ENCODE results near the gene LAMB4. TPM values are rescaled to one million over a fixed set of nuclear protein-coding genes. Genes with fewer than 3 reads are reported as not detected.

Gene LAMB4
- total and polyA plus RNA-seq, 2 donors from 2014 or later: 1.2 to 5.4 TPM

DNA sequence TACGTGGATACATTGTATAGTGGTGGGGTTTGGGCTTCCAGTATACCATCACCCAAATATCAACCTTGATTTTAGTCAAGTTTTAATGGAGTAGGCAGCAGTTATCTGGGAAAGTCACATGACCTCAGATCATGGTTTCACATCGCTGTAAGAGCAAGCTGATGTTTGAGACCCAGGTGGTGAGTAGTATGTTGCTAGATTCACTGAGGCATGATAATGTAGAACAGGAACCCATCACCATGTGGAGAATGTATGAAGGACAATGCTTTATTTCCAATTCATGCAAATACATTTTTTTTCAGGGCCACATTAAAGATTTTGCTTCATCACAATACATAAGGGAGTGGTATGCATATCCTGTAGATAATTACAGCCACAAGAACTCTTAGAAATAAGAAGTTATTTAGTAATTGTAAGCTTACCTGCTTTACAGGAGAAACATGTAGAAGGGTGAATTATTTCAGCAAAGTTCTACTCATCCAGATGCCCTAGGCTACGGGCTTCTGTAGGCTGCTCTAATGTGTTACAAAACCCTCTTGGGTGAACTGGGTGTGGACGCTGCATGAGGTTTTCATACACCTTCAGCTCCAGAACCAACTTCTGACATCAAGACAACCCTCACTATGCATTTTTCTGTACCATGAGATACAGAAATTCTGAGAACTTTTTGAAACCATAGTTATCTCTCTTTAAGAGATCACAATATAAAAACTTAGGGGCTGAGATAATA lies 27.6 kb upstream of the LAMB4 start:
- DNase-seq (no peak), FAIRE-seq (no peak)
- TF ChIP-seq, protein P1, sequence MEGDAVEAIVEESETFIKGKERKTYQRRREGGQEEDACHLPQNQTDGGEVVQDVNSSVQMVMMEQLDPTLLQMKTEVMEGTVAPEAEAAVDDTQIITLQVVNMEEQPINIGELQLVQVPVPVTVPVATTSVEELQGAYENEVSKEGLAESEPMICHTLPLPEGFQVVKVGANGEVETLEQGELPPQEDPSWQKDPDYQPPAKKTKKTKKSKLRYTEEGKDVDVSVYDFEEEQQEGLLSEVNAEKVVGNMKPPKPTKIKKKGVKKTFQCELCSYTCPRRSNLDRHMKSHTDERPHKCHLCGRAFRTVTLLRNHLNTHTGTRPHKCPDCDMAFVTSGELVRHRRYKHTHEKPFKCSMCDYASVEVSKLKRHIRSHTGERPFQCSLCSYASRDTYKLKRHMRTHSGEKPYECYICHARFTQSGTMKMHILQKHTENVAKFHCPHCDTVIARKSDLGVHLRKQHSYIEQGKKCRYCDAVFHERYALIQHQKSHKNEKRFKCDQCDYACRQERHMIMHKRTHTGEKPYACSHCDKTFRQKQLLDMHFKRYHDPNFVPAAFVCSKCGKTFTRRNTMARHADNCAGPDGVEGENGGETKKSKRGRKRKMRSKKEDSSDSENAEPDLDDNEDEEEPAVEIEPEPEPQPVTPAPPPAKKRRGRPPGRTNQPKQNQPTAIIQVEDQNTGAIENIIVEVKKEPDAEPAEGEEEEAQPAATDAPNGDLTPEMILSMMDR (IDR thresholded peaks at IDR 0.05; ENCODE audit: borderline replicate concordance, extremely low read depth, insufficient read depth): no peak
- Histone ChIP-seq H3K4me3 (ENCODE audit: low read length in 3 of 3) (no peak overlapping the region), H3K4me1 (ENCODE audit: control insufficient read depth in 2 of 3, insufficient read depth in 2 of 3, low read depth in 1 of 3, low read length in 3 of 3) (no peaks in the 10 kb centered on the region), H3K9ac (ENCODE audit: low read length in 3 of 3) (no peak overlapping the region), H3K36me3 (ENCODE audit: control insufficient read depth in 2 of 3, insufficient read depth in 3 of 3, low read length in 3 of 3) (no peaks in the 10 kb centered on the region), H3K27me3 (ENCODE audit: control insufficient read depth, insufficient read depth, low read length) (no peaks in the 10 kb centered on the region), H3K27ac (ENCODE audit: low read depth in 2 of 2, low read length in 2 of 2) (no peak overlapping the region), H3K9me3 (ENCODE audit: control insufficient read depth in 2 of 3, insufficient read depth in 1 of 3, low read length in 3 of 3) (no peaks in the 10 kb centered on the region)
- intact Hi-C loops (cut with DNase I): no loop called here

DNA sequence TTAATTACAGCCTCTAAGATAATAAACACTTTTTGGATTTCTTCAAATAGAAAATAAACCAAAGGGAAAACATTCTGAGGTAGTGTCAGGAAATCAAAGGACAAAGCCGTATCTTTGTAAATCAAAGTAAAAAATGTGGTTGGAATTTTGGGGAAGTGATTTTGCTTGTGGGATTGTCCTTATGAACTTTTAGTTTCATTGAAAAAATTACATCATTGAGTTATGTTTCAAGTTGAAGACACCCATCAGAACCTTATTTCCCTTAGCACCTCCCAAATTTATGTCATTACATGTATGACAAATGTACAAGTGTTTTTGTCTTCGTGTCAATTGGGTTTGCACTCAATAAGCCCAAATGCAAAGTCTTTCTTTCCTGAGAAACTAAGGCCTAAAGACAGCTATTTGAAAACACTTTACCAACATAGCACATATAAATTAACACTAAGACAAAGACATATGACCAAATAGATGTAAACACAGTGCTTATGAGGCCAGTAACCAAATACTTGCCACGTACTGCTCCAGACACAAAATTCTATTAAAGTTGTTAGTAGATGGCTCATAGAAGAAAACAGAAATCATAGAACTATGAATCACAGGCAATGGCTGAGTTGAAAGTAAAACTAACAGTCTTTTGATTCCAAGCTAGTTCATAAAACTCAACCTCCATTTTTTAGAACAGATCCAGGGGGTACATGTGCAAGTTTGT lies 26.9 kb upstream of the LAMB4 start:
- FAIRE-seq (no peak), DNase-seq (no peak)
- Histone ChIP-seq H3K9ac (ENCODE audit: low read length in 3 of 3) (no peak overlapping the region), H3K27me3 (ENCODE audit: control insufficient read depth, insufficient read depth, low read length) (no peaks in the 10 kb centered on the region), H3K36me3 (ENCODE audit: control insufficient read depth in 2 of 3, insufficient read depth in 3 of 3, low read length in 3 of 3) (no peaks in the 10 kb centered on the region), H3K27ac (ENCODE audit: low read depth in 2 of 2, low read length in 2 of 2) (no peak overlapping the region), H3K9me3 (ENCODE audit: control insufficient read depth in 2 of 3, insufficient read depth in 1 of 3, low read length in 3 of 3) (no peaks in the 10 kb centered on the region), H3K4me1 (ENCODE audit: control insufficient read depth in 2 of 3, insufficient read depth in 2 of 3, low read depth in 1 of 3, low read length in 3 of 3) (no peaks in the 10 kb centered on the region), H3K4me3 (ENCODE audit: low read length in 3 of 3) (no peak overlapping the region)
- intact Hi-C loops (cut with DNase I): no loop called here
- TF ChIP-seq, protein P1 (IDR thresholded peaks at IDR 0.05; ENCODE audit: borderline replicate concordance, extremely low read depth, insufficient read depth): no peak

DNA sequence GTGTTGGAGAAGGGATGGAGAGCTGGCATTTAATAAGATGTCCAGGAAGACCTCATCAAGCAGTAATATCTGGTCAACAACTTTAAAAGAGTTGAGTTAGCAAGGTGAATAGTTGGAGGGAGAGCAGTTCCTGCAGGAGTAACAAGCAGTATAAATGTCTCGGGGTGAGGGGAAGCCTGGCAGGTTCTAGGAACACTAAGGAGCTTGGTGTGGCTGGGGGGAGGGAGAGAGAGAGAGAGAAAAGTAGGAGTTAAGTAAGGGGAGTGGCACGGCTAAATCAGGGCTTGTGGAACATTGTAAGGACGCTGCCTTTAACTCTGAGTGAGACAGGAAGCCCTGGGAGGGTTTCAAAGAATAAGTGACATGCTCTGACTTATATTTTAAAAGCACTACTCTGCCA lies 22.0 kb upstream of the LAMB4 start:
- no peak overlapping the region for H3K4me3 ChIP-seq (ENCODE audit: low read length in 3 of 3)
- H3K27me3 ChIP-seq (ENCODE audit: control insufficient read depth, insufficient read depth, low read length): no peaks in the 10 kb centered on the region
- H3K27ac ChIP-seq (ENCODE audit: low read depth in 2 of 2, low read length in 2 of 2): no peak overlapping the region
- DNase-seq (no peak), FAIRE-seq (no peak)
- intact Hi-C loops (cut with DNase I): no loop called here
- TF ChIP-seq, protein P1 (IDR thresholded peaks at IDR 0.05; ENCODE audit: borderline replicate concordance, extremely low read depth, insufficient read depth): no peak
- no peak overlapping the region for H3K9ac ChIP-seq (ENCODE audit: low read length in 3 of 3)
- H3K9me3 ChIP-seq (ENCODE audit: control insufficient read depth in 2 of 3, insufficient read depth in 1 of 3, low read length in 3 of 3): no peaks in the 10 kb centered on the region
- no peaks in the 10 kb centered on the region for H3K4me1 ChIP-seq (ENCODE audit: control insufficient read depth in 2 of 3, insufficient read depth in 2 of 3, low read depth in 1 of 3, low read length in 3 of 3)
- no peaks in the 10 kb centered on the region for H3K36me3 ChIP-seq (ENCODE audit: control insufficient read depth in 2 of 3, insufficient read depth in 3 of 3, low read length in 3 of 3)
